Naive thymus-derived CD4-positive, alpha-beta T cell (primary cell): ENCODE measurements around the gene SFN. TPM values are rescaled to one million over a fixed set of nuclear protein-coding genes. Genes with fewer than 3 reads are reported as not detected.
"Not testable (repeated sequence)": the region's sequence is repeated elsewhere in the genome, so short reads cannot be mapped to it uniquely, and the experiment has no call there.

Experiments
- ATAC-seq: fragments of 150-1000 bp; cut with Tn5 transposase; 2 replicates; pipeline ENCODE4 v1.10.0; 2021; ENCODE audit warnings: mild to moderate bottlenecking, moderate library complexity
- CTCF ChIA-PET: fragments of 350-600 bp; sonication (Branson Sonifier 250); formaldehyde crosslinking; loops from one replicate; lab custom pipeline; 2021; ENCODE audit warnings: antibody characterized with exemption; lab: Charles Lee
- POLR2A ChIA-PET: fragments of 350-600 bp; sonication (Branson Sonifier 250); formaldehyde crosslinking; loops from one replicate; lab custom pipeline; 2021; ENCODE audit warnings: antibody characterized with exemption, inconsistent platforms; lab: Charles Lee
- DNase-seq, 9 donors: peaks; one replicate each; pipeline versions ENCODE4 v3.0.0 to v3.0.0-alpha.2; 2020 to 2022; ENCODE audit warnings: mixed read lengths in 1 of 9
- H3K27ac ChIP-seq: one replicate; pipeline ENCODE4 v1.7.0; 2013; ENCODE audit warnings: mild to moderate bottlenecking, low read depth, low read length, moderate library complexity
- H3K27me3 ChIP-seq, 2 donors: one replicate each; pipeline ENCODE4 v1.7.0; 2013; ENCODE audit warnings: low read length in 2 of 2, mild to moderate bottlenecking in 2 of 2, moderate library complexity in 2 of 2; ENCODE audit not compliant: control insufficient read depth in 2 of 2, insufficient read depth in 2 of 2
- H3K36me3 ChIP-seq, 3 experiments: 1 replicate in 2 of 3; 2 replicates in 1 of 3; pipeline ENCODE4 v1.7.0; 2013; ENCODE audit warnings: low read length in 3 of 3, mild to moderate bottlenecking in 3 of 3, moderate library complexity in 1 of 3; ENCODE audit not compliant: insufficient read depth in 3 of 3, control insufficient read depth in 2 of 3
- H3K4me1 ChIP-seq, 2 donors: one replicate each; pipeline ENCODE4 v1.7.0; 2013; ENCODE audit warnings: low read length in 2 of 2, mild to moderate bottlenecking in 2 of 2, moderate library complexity in 1 of 2; ENCODE audit not compliant: control insufficient read depth in 2 of 2, insufficient read depth in 2 of 2
- H3K4me3 ChIP-seq: 2 replicates; pipeline ENCODE4 v1.7.0; 2013; ENCODE audit warnings: mild to moderate bottlenecking, low read length
- H3K9me3 ChIP-seq, 3 experiments: 1 replicate in 2 of 3; 2 replicates in 1 of 3; pipeline ENCODE4 v1.7.0; 2013; ENCODE audit warnings: low read length in 3 of 3; ENCODE audit not compliant: control insufficient read depth in 2 of 3
- H3K27ac Mint-ChIP-seq, 9 donors: one replicate each; pipeline ENCODE4 v1.8.0; 2020 to 2022; ENCODE audit warnings: mixed read lengths in 9 of 9, mild to moderate bottlenecking in 8 of 9, moderate library complexity in 5 of 9, inconsistent platforms in 2 of 9
- H3K27me3 Mint-ChIP-seq, 5 donors: one replicate each; pipeline ENCODE4 v1.8.0; 2021 to 2022; ENCODE audit warnings: mixed read lengths in 5 of 5, mild to moderate bottlenecking in 1 of 5
- H3K36me3 Mint-ChIP-seq, 5 donors: one replicate each; pipeline ENCODE4 v1.8.0; 2020 to 2022; ENCODE audit warnings: mixed read lengths in 5 of 5, mild to moderate bottlenecking in 3 of 5, inconsistent platforms in 1 of 5
- H3K4me1 Mint-ChIP-seq, 7 donors: one replicate each; pipeline ENCODE4 v1.8.0; 2020 to 2022; ENCODE audit warnings: mixed read lengths in 7 of 7, mild to moderate bottlenecking in 3 of 7, inconsistent platforms in 1 of 7
- H3K4me3 Mint-ChIP-seq, 10 donors: one replicate each; pipeline ENCODE4 v1.8.0; 2020 to 2022; ENCODE audit warnings: mild to moderate bottlenecking in 10 of 10, mixed read lengths in 10 of 10, moderate library complexity in 6 of 10, inconsistent platforms in 2 of 10
- H3K9me3 Mint-ChIP-seq, 11 donors: one replicate each; pipeline ENCODE4 v1.8.0; 2020 to 2022; ENCODE audit warnings: mixed read lengths in 11 of 11, mild to moderate bottlenecking in 4 of 11, inconsistent platforms in 1 of 11, moderate library complexity in 1 of 11
- intact Hi-C, 2 donors: fragments of 100-400 bp; cut with micrococcal nuclease; formaldehyde crosslinking; loops; one replicate each; pipeline ENCODE4 v1.15.1; 2023
- polyA plus RNA-seq, 2 donors: library from polyadenylated mRNA; unstranded; fragments of 300-500 nt; fragmentation: Illumina TruSeq; gene quantifications; one replicate each; pipeline ENCODE4 v1.2.3, GENCODE V29; 2021
- total RNA-seq, 6 experiments: library from RNA in 5 of 6; stranded (reverse) in 5 of 6; gene quantifications; 1 replicate in 5 of 6; 2 replicates in 1 of 6; pipeline ENCODE4 v1.2.3 and lab custom pipeline; 2021 to 2026

Gene SFN
- total and polyA plus RNA-seq, 7 experiments from 2014 or later = 0.74 to 1.9 (median 1.4) TPM; not detected in 2

DNA sequence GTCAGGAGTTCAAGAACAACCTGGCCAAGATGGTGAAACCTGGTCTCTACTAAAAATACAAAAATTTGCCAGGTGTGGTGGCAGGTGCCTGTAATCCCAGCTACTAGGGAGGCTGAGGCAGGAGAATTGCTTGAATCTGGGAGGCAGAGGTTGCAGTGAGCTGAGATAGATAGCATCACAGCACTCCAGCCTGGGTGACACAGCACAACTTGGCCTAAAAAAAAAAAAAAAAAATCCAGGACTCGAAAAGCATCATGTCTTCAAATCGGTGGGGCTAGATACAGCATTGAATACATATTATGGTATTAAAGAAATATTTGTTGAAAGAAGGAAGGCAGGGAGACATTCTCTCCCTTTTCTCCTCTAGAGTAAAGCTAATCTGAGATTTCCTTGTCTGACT is 10.1 kb downstream of the SFN start:
- H3K27ac Mint-ChIP-seq = peak overlapping the region in 1 of 9 donors; percentile 25
- H3K4me1 ChIP-seq, H3K36me3 Mint-ChIP-seq, ATAC-seq, H3K4me3 Mint-ChIP-seq, intact Hi-C loops, H3K9me3 ChIP-seq, H3K27me3 ChIP-seq, H3K27ac ChIP-seq, H3K36me3 ChIP-seq, DNase-seq, H3K4me1 Mint-ChIP-seq, H3K4me3 ChIP-seq, H3K9me3 Mint-ChIP-seq, H3K27me3 Mint-ChIP-seq: not testable (repeated sequence)
- POLR2A ChIA-PET = interaction anchor here (0.6 kb wide), 2 partner anchors 15 to 1646 kb away, joined by 3 read pairs; no protein-coding TSS in a partner anchor
- CTCF ChIA-PET = interaction anchor here (0.6 to 1.3 kb wide), 2 partner anchors 17 to 39 kb away, joined by 3 to 5 read pairs; no protein-coding TSS in a partner anchor

DNA sequence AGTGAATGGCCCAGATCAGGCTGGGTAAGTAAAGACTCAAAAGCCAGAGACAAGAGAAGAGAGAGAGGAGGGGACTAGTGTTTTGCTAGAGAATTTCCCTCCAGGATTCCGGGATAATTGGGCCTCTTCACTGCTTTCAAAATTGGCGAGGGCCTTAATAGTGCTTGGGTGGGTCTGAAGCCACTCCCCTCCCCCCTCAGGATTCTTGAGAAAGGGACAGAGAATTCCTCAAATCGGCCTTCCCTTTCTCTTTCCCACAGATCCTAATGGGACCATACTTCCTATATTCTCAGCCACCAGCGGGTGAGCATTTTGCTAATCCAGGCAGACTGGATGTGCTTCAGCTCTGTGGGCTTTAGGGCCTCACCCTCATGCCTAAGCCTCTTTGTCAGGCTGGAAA is 11.9 kb downstream of the SFN start:
- Mint-ChIP-seq H3K27ac (no peak overlapping the region), H3K4me3 (no peak overlapping the region), H3K36me3 (peaks cover 0 to 8% (median 0%) of the 10 kb centered on the region in 5 donors), H3K27me3 (no peaks in the 10 kb centered on the region), H3K4me1 (peaks cover 0 to 3% (median 0%) of the 10 kb centered on the region in 7 donors), H3K9me3 (no peaks in the 10 kb centered on the region)
- H3K27me3 ChIP-seq = no peaks in the 10 kb centered on the region
- H3K27ac ChIP-seq = no peak overlapping the region
- ChIA-PET CTCF (no interaction called here), POLR2A (interaction anchor here (2.0 kb wide), 1 partner anchor 15 kb away, joined by 6 read pairs; the partner anchor contains the start of gene GPN2)
- ATAC-seq (no peak), DNase-seq (no peak)
- H3K4me1 ChIP-seq = no peaks in the 10 kb centered on the region
- H3K36me3 ChIP-seq = peaks cover 0 to 22% (median 7%) of the 10 kb centered on the region in 3 experiments
- no peaks in the 10 kb centered on the region for H3K9me3 ChIP-seq
- H3K4me3 ChIP-seq = no peak overlapping the region
- intact Hi-C loops = loop anchor here (5.0 kb wide), 2 partner anchors 88 to 373 kb away; partner anchors contain the start of gene PIGV (in 1 of the 2)

DNA sequence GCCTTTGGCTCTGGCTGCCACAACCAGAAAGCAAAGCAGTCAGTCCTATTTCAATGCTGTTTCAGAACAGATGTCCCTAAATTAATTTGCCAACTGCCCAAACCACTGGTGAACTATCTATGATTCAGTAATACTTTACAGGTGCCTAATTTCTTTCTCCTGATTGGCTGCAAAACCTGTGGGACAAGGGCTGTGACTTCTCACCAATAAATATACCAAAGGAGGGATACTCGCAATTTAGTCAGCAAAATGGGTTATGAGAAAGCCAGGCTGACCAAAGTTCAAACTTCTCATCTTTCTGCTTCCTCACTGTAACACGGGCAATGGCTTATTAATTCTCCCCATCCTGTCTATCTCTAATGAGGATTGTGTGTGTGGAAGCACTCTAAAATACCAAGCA is 14.4 kb downstream of the SFN start:
- Histone ChIP-seq H3K36me3 (peaks cover 6 to 45% (median 7%) of the 10 kb centered on the region in 3 experiments), H3K4me1 (no peaks in the 10 kb centered on the region), H3K27ac (no peak overlapping the region), H3K9me3 (no peaks in the 10 kb centered on the region), H3K4me3 (no peak overlapping the region), H3K27me3 (no peaks in the 10 kb centered on the region)
- no peaks in the 10 kb centered on the region for H3K27me3 Mint-ChIP-seq
- H3K27ac Mint-ChIP-seq = no peak overlapping the region
- H3K36me3 Mint-ChIP-seq = peaks cover 0 to 15% (median 0%) of the 10 kb centered on the region in 5 donors
- no peaks in the 10 kb centered on the region for H3K9me3 Mint-ChIP-seq
- H3K4me1 Mint-ChIP-seq = peaks cover 0 to 3% (median 0%) of the 10 kb centered on the region in 7 donors
- intact Hi-C loops = loop anchor here (5.0 kb wide), 2 partner anchors 90 to 375 kb away; partner anchors contain the start of gene PIGV (in 1 of the 2)
- POLR2A ChIA-PET = interaction anchor here (1.2 kb wide), 1 partner anchor 12 kb away, joined by 4 read pairs; no protein-coding TSS in a partner anchor
- ATAC-seq (no peak), DNase-seq (no peak)
- no peak overlapping the region for H3K4me3 Mint-ChIP-seq
- CTCF ChIA-PET = interaction anchor here (1.2 to 2.5 kb wide), 4 partner anchors 18 to 275 kb away, joined by 3 to 8 read pairs (median 6); no protein-coding TSS in a partner anchor

DNA sequence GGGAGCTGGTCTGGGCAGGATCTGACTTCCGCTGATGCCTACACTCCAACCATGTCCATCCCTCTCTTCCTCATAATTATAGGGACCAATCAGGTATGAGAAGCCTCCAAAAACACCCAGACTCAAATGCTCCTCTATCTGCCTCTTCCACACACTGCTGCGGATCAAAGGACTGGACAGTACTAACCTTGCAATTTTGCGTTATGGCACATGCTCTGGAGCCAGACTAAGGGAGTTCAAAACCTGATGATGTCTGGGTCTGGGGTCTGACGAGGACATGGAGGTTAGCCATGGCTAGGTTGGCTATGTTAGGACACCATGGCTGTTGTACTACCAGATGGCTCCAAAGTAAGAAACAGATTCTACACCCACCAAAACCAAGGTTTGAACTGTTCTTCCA is 16.8 kb downstream of the SFN start:
- Histone ChIP-seq H3K4me3 (no peak overlapping the region), H3K27me3 (no peaks in the 10 kb centered on the region), H3K36me3 (peaks cover 16 to 69% (median 20%) of the 10 kb centered on the region in 3 experiments), H3K9me3 (no peaks in the 10 kb centered on the region), H3K4me1 (no peaks in the 10 kb centered on the region), H3K27ac (no peak overlapping the region)
- intact Hi-C loops = loop anchor here (2.0 to 5.0 kb wide), 5 partner anchors 59 to 377 kb away; partner anchors contain the start of gene PIGV (in 1 of the 2)
- Mint-ChIP-seq H3K36me3 (peaks cover 5 to 34% (median 17%) of the 10 kb centered on the region in 5 donors), H3K4me1 (peaks cover 0 to 9% (median 4%) of the 10 kb centered on the region in 7 donors), H3K9me3 (no peaks in the 10 kb centered on the region), H3K4me3 (no peak overlapping the region), H3K27me3 (no peaks in the 10 kb centered on the region), H3K27ac (peak overlapping the region in 1 of 9 donors; percentile 53)
- no peak for DNase-seq
- ChIA-PET POLR2A (no interaction called here), CTCF (interaction anchor here (0.6 to 2.8 kb wide), 7 partner anchors 10 to 1907 kb away, joined by 3 to 15 read pairs (median 5); partner anchors contain the start of gene GPN2)
- ATAC-seq = no peak

DNA sequence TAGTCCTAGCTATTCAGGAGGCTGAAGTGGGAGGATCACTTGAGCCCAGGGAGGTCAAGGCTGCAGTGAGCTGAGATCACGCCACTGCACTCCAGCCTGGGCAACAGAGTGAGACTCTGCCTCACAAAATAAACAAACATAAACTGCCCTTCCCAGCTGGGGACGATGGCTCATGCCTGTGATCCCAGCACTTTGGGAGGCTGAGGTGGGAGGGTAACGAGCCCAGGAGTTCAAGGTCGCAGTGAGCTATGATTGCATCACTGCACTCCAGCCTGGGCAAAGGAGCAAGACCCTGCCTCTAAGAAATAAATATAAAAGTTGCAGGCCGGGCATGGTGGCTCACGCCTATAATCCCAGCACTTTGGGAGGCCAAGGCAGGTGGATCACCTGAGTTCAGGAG is 18.7 kb downstream of the SFN start:
- H3K9me3 Mint-ChIP-seq, ATAC-seq, intact Hi-C loops, H3K4me1 ChIP-seq, H3K27me3 ChIP-seq, H3K9me3 ChIP-seq, H3K27ac Mint-ChIP-seq, H3K27me3 Mint-ChIP-seq, H3K4me3 Mint-ChIP-seq, DNase-seq, H3K27ac ChIP-seq, H3K4me3 ChIP-seq: not testable (repeated sequence)
- H3K36me3 ChIP-seq = peaks cover 26 to 78% (median 26%) of the 10 kb centered on the region in 3 experiments
- Mint-ChIP-seq H3K4me1 (peaks cover 3 to 12% (median 5%) of the 10 kb centered on the region in 7 donors), H3K36me3 (peaks cover 9 to 42% (median 22%) of the 10 kb centered on the region in 5 donors)
- ChIA-PET CTCF (interaction anchor here (1.0 to 2.8 kb wide), 6 partner anchors 16 to 279 kb away, joined by 4 to 15 read pairs (median 4); no protein-coding TSS in a partner anchor), POLR2A (interaction anchor here (0.7 to 1.3 kb wide), 6 partner anchors 16 to 308 kb away, joined by 3 to 5 read pairs (median 4); no protein-coding TSS in a partner anchor)

DNA sequence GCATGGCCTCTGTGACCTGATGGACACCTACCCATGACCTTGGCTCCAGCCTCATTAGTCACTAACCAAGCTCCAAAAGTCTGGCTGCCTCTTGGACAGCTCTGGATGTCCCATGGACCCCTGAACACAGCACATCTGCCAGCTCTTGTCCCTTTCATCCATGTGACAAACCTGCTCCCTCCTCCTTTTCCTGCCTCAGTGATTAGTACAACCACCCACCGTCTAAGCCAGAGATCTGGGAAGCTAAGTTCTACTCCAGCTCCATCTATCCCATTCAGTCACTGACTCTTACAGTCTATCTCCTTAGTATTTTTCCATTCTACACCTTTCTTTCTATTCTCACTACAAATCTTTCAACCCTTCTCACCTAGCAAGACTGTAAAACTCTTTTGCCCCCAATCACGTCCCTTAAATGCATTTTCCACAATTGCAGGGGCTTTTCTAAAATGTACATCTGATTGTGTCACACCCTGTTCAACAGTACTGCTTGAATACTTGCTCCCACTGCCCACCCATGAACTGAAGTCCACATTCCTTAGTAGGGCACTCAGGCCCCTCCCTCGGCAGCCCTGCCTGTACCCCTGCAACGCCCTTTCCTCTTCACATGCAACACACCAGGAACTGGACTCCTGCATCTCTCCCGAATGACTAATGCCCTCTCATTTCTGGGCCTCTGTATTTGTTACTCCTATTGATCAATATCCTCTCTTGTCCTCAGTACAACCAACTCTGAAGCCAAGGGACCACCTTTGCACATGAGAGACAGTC is 19.9 kb downstream of the SFN start:
- ChIA-PET CTCF (interaction anchor here (1.2 to 2.8 kb wide), 2 partner anchors 49 to 280 kb away, joined by 3 to 15 read pairs; no protein-coding TSS in a partner anchor), POLR2A (interaction anchor here (0.6 to 1.0 kb wide), 2 partner anchors 17 to 357 kb away, joined by 3 to 4 read pairs; no protein-coding TSS in a partner anchor)
- H3K27me3 Mint-ChIP-seq = no peaks in the 10 kb centered on the region
- DNase-seq (no peak), ATAC-seq (no peak)
- intact Hi-C loops = no loop called here
- H3K9me3 ChIP-seq = no peaks in the 10 kb centered on the region
- peaks cover 9 to 43% (median 26%) of the 10 kb centered on the region in 5 donors for H3K36me3 Mint-ChIP-seq
- H3K4me3 Mint-ChIP-seq = no peak overlapping the region
- no peaks in the 10 kb centered on the region for H3K27me3 ChIP-seq
- peaks cover 6 to 17% (median 10%) of the 10 kb centered on the region in 7 donors for H3K4me1 Mint-ChIP-seq
- no peaks in the 10 kb centered on the region for H3K4me1 ChIP-seq
- peak overlapping the region in 4 of 9 donors; percentile 10 to 34 (median 13) for H3K27ac Mint-ChIP-seq
- no peaks in the 10 kb centered on the region for H3K9me3 Mint-ChIP-seq
- no peak overlapping the region for H3K27ac ChIP-seq
- peaks cover 19 to 87% (median 26%) of the 10 kb centered on the region in 3 experiments for H3K36me3 ChIP-seq
- H3K4me3 ChIP-seq = no peak overlapping the region
